ENCODE data around the gene CORO7. TPM values are rescaled to one million over a fixed set of nuclear protein-coding genes. Genes with fewer than 3 reads are reported as not detected.

The CORO7 gene
- polyA plus RNA-seq, 2 of the 4 experiments (the other 2 are of a cell fraction): 6.0 to 11.9 TPM

- DNase-seq (ENCODE audit: low read depth in 1 of 2, low spot score in 1 of 2) (no peak), FAIRE-seq (no peak), ATAC-seq (peak in 1 of 2 experiments; percentile 4; a peak in 2 of 6 replicates)
- H3K4me3 ChIP-seq: no peak overlapping the region
- no peaks in the 10 kb centered on the region for H3K9me3 ChIP-seq
- peaks cover 12% of the 10 kb centered on the region; the same call in 2 of the 3 replicates for H3K4me1 ChIP-seq
- no peak overlapping the region for H3K4me2 ChIP-seq
- WGBS (ENCODE audit: missing lambda C conversion rate): 89% methylated on average over 19 of the region's 20 CpGs
- no peak for TF ChIP-seq TP53 (CRISPR knock-in tag; IDR thresholded peaks at IDR 0.05)
- TF ChIP-seq ELK1 (IDR thresholded peaks at IDR 0.05; ENCODE audit: low read depth, low read length): no peak
- no peak for TF ChIP-seq EP300 (IDR thresholded peaks at IDR 0.05)
- no peak for TF ChIP-seq PBX3 (IDR thresholded peaks at IDR 0.05)
- no peak for TF ChIP-seq JUN (IDR thresholded peaks at IDR 0.05)
- no peak for TF ChIP-seq KDM5A (IDR thresholded peaks at IDR 0.05)
- no peak for TF ChIP-seq USF2 (IDR thresholded peaks at IDR 0.05)
- ChIA-PET CTCF (interaction anchor here (1.2 to 32.6 kb wide), 5 partner anchors 10 to 55 kb away, joined by 3 to 833 read pairs (median 6); partner anchors contain the start of gene VASN), POLR2A (no interaction called here)
- H3K27ac ChIP-seq: no peak overlapping the region
Observed at GRCh38 chr16:4385066-4385788, 31.2 kb downstream of the CORO7 start.

- ATAC-seq: no peak
- no peak overlapping the region for H3K27ac ChIP-seq
- no peak for DNase-seq (ENCODE audit: low read depth in 1 of 2, low spot score in 1 of 2)
- H3K9me3 ChIP-seq: no peaks in the 10 kb centered on the region
- FAIRE-seq: no peak
- WGBS (ENCODE audit: missing lambda C conversion rate): 90% methylated on average over 7 of the region's 20 CpGs
- ChIA-PET CTCF (interaction anchor here (1.2 to 32.6 kb wide), 3 partner anchors 20 to 54 kb away, joined by 3 to 833 read pairs (median 638); partner anchors contain the start of gene VASN), POLR2A (no interaction called here)
- H3K4me3 ChIP-seq: no peak overlapping the region
- no peak overlapping the region for H3K4me2 ChIP-seq
- peaks cover 12% of the 10 kb centered on the region; the same call in 2 of the 3 replicates for H3K4me1 ChIP-seq
- no peak for TF ChIP-seq EHMT2 (IDR thresholded peaks at IDR 0.05; ENCODE audit: low read depth)
- TF ChIP-seq MAFK (IDR thresholded peaks at IDR 0.05; ENCODE audit: partially characterized antibody): no peak
- TF ChIP-seq ZNF302 (CRISPR knock-in tag; IDR thresholded peaks at IDR 0.05): no peak
- no peak for TF ChIP-seq RCOR1 (IDR thresholded peaks at IDR 0.05; ENCODE audit: low read depth, low read length)
- no peak for TF ChIP-seq JUNB (IDR thresholded peaks at IDR 0.05)
- TF ChIP-seq TP53 (CRISPR knock-in tag; IDR thresholded peaks at IDR 0.05): no peak
Observed at GRCh38 chr16:4384509-4384942, 31.9 kb downstream of the CORO7 start.

- Histone ChIP-seq H3K27ac (no peak overlapping the region), H3K4me1 (peaks cover 16% of the 10 kb centered on the region; the same call in 2 of the 3 replicates), H3K4me3 (no peak overlapping the region), H3K4me2 (no peak overlapping the region), H3K9me3 (no peaks in the 10 kb centered on the region)
- no peak for FAIRE-seq
- WGBS (ENCODE audit: missing lambda C conversion rate): 89% methylated on average over 11 of the region's 12 CpGs
- ChIA-PET CTCF (interaction anchor here (25.9 to 32.6 kb wide), 2 partner anchors 19 to 22 kb away, joined by 638 to 833 read pairs; partner anchors contain the start of gene VASN), POLR2A (no interaction called here)
- no peak for ATAC-seq
- no peak for DNase-seq (ENCODE audit: low read depth in 1 of 2, low spot score in 1 of 2)
- TF ChIP-seq FOSB (CRISPR knock-in tag; IDR thresholded peaks at IDR 0.05) (no peak), KDM5A (IDR thresholded peaks at IDR 0.05) (no peak), MAFK (IDR thresholded peaks at IDR 0.05; ENCODE audit: partially characterized antibody) (no peak), MYC (IDR thresholded peaks at IDR 0.05; ENCODE audit: borderline replicate concordance, low read length) (no peak), PHF8 (IDR thresholded peaks at IDR 0.05; ENCODE audit: borderline replicate concordance, low read depth) (no peak), BCL3 (IDR thresholded peaks at IDR 0.05) (no peak), CBX8 (IDR thresholded peaks at IDR 0.05) (no peak), RAD21 (conservative IDR thresholded peaks at IDR 0.05 in 1 of 2, IDR thresholded peaks at IDR 0.05 in 1 of 2) (no peak), HOXB5 (CRISPR knock-in tag; IDR thresholded peaks at IDR 0.05) (no peak), MAX (IDR thresholded peaks at IDR 0.05) (no peak), NR3C1 (IDR thresholded peaks at IDR 0.05) (no peak), CHD4 (IDR thresholded peaks at IDR 0.05; ENCODE audit: borderline replicate concordance) (no peak), NPAS2 (CRISPR knock-in tag; IDR thresholded peaks at IDR 0.05; ENCODE audit: borderline replicate concordance) (no peak), GATA3 (IDR thresholded peaks at IDR 0.05; ENCODE audit: borderline replicate concordance) (no peak), SMC3 (IDR thresholded peaks at IDR 0.05) (no peak)
Observed at GRCh38 chr16:4383591-4384444, 32.6 kb downstream of the CORO7 start.

Data from A549 (cell line).